ENCODE data around the gene MTCL1. TPM values are rescaled to one million over a fixed set of nuclear protein-coding genes. Genes with fewer than 3 reads are reported as not detected.
A peak's percentile ranks its signal among the peaks of the same experiment; 100 is the strongest.

The MTCL1 gene
- total RNA-seq, 3 donors from 2014 or later (not counting 1 experiment from before 2014, with no cell fraction given), result 0.38 to 1.5 (median 0.43) TPM

DNA sequence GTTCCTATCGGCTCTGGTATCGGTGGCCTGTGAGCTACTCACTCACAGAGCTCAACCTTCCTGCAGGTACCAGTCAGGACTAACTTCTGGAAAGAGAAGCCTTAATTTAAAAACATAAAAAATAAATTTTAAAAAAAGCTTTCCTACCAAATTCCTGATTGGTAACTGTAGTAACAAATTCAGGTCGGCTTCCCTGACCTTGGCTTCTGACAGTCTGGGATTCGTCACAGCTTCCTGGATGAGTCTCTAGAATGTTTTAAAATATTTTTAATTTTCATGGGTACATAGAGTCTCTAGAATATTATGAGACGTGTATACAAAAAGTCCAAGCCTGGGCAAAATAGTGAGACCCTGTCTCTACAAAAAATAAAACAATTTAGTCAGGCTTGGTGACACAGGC lies 45.0 kb upstream of the MTCL1 start:
- H3K4me1 Mint-ChIP-seq, result peaks cover 0 to 8% of the 10 kb centered on the region in 2 donors
- Histone ChIP-seq H3K9me3 (ENCODE audit: control insufficient read depth, insufficient read depth, low read length) (no peaks in the 10 kb centered on the region), H3K4me3 (ENCODE audit: low read length) (no peak overlapping the region), H3K27ac (ENCODE audit: low read length) (no peak overlapping the region), H3K4me1 (ENCODE audit: control insufficient read depth, insufficient read depth, low read length) (peaks cover 15% of the 10 kb centered on the region), H3K36me3 (ENCODE audit: control insufficient read depth, insufficient read depth, low read length) (no peaks in the 10 kb centered on the region), H3K27me3 (ENCODE audit: control insufficient read depth, insufficient read depth, low read length) (no peaks in the 10 kb centered on the region)
- no peak overlapping the region for H3K4me3 Mint-ChIP-seq
- ATAC-seq (no peak), DNase-seq (no peak)
- peaks cover 0 to 6% of the 10 kb centered on the region in 2 donors for H3K27me3 Mint-ChIP-seq (ENCODE audit: low read depth in 2 of 2)
- intact Hi-C loops (cut with micrococcal nuclease), result no loop called here
- no peaks in the 10 kb centered on the region for H3K36me3 Mint-ChIP-seq
- 93% methylated on average over 5 of the region's 5 CpGs for WGBS (ENCODE audit: insufficient coverage)
- no peaks in the 10 kb centered on the region for H3K9me3 Mint-ChIP-seq
- TF ChIP-seq, protein P1, sequence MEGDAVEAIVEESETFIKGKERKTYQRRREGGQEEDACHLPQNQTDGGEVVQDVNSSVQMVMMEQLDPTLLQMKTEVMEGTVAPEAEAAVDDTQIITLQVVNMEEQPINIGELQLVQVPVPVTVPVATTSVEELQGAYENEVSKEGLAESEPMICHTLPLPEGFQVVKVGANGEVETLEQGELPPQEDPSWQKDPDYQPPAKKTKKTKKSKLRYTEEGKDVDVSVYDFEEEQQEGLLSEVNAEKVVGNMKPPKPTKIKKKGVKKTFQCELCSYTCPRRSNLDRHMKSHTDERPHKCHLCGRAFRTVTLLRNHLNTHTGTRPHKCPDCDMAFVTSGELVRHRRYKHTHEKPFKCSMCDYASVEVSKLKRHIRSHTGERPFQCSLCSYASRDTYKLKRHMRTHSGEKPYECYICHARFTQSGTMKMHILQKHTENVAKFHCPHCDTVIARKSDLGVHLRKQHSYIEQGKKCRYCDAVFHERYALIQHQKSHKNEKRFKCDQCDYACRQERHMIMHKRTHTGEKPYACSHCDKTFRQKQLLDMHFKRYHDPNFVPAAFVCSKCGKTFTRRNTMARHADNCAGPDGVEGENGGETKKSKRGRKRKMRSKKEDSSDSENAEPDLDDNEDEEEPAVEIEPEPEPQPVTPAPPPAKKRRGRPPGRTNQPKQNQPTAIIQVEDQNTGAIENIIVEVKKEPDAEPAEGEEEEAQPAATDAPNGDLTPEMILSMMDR (IDR thresholded peaks at IDR 0.05), result no peak
- no peak overlapping the region for H3K27ac Mint-ChIP-seq

DNA sequence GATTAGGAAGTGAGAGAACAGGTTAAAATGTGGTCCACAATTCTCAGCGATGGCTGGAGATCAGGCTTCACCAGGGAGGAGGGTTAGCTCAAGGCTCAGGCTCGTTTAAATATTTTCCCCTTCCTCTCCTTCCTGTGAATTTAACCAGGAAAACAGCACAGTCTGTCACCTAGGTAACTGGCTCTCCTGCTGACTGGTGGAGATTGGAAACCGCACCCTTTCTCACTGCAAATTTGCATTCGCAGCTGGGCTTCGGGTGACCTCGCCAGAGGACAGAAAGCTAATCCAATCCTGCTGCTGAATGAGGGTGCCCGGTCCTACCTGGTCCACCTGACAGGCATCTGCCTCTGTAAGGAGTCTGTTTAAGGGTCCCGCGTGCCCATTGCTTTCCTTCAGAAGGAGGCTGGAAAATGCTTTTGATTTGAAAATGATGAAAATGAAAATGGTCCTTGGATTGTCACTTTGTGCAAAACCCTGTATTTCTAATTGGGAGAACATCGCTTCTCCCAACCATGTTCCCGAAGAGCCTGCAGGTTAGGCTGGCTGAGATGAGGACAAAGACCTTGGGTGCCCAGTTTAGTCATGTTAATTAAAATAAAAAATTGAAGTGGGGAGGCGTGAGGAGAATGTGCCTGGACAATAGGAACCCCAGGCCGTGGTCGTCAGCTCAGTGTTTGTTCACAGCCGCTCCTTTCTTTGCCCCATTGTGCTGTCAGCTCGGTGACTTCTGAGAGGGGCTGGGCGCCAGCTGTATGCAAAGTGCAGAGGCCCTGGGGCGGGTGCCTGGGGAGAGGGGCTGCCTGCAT lies 43.4 kb upstream of the MTCL1 start:
- H3K9me3 Mint-ChIP-seq, result no peaks in the 10 kb centered on the region
- Histone ChIP-seq H3K4me1 (ENCODE audit: control insufficient read depth, insufficient read depth, low read length) (peaks cover 15% of the 10 kb centered on the region), H3K4me3 (ENCODE audit: low read length) (no peak overlapping the region), H3K9me3 (ENCODE audit: control insufficient read depth, insufficient read depth, low read length) (no peaks in the 10 kb centered on the region), H3K36me3 (ENCODE audit: control insufficient read depth, insufficient read depth, low read length) (no peaks in the 10 kb centered on the region), H3K27ac (ENCODE audit: low read length) (no peak overlapping the region), H3K27me3 (ENCODE audit: control insufficient read depth, insufficient read depth, low read length) (no peaks in the 10 kb centered on the region)
- 52% methylated on average over 18 of the region's 18 CpGs for WGBS (ENCODE audit: insufficient coverage)
- no peak overlapping the region for H3K27ac Mint-ChIP-seq
- peaks cover 0 to 3% of the 10 kb centered on the region in 2 donors for H3K27me3 Mint-ChIP-seq (ENCODE audit: low read depth in 2 of 2)
- peak in 1 of 3 donors; percentile 22 for ATAC-seq
- no peaks in the 10 kb centered on the region for H3K36me3 Mint-ChIP-seq
- no peak for DNase-seq
- peaks cover 0 to 8% of the 10 kb centered on the region in 2 donors for H3K4me1 Mint-ChIP-seq
- TF ChIP-seq, protein P1 (IDR thresholded peaks at IDR 0.05), result no peak
- no peak overlapping the region for H3K4me3 Mint-ChIP-seq
- intact Hi-C loops (cut with micrococcal nuclease), result no loop called here

DNA sequence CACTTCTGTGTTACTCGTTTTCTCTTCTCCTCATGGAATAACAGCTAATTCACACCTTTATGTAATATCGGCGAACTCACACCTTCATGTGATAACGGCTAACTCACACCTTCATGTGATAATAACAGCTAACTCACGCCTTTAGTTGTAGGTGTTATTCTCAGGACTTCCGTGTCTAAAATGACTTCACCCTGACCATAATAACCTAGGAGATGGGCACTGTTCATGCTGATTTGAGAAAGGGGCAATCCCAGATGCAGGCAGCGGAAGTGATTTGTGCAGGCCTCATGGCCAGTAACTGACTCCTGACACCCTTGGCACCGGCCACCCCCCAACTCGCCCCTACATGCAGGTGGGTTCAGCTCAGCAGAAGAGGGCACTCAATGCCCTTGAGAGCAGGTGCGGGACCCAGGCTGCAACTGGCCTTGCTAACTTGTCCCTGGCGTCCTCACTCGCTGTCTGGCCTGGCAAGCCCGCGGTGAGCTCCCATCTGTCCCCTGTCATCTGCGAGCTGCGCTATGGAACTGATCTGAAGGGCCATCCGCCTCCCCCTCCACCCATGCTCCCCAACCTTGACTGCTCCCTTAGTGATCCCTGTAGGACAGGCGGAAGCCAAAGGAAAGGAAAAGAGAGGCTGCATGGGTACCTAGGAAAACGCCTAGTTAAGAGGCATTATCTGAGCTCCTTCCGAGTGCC lies 42.6 kb upstream of the MTCL1 start:
- DNase-seq (no peak), ATAC-seq (peak; percentile 42 to 86 (median 66))
- intact Hi-C loops (cut with micrococcal nuclease), result no loop called here
- no peaks in the 10 kb centered on the region for H3K36me3 Mint-ChIP-seq
- H3K27ac ChIP-seq (ENCODE audit: low read length), result no peak overlapping the region
- H3K9me3 ChIP-seq (ENCODE audit: control insufficient read depth, insufficient read depth, low read length), result no peaks in the 10 kb centered on the region
- no peak overlapping the region for H3K4me3 ChIP-seq (ENCODE audit: low read length)
- peaks cover 15% of the 10 kb centered on the region for H3K4me1 ChIP-seq (ENCODE audit: control insufficient read depth, insufficient read depth, low read length)
- H3K4me1 Mint-ChIP-seq, result peaks cover 0 to 8% of the 10 kb centered on the region in 2 donors
- whole genome bisulfite sequencing (ENCODE audit: insufficient coverage), result 75% methylated on average over 19 of the region's 20 CpGs
- H3K4me3 Mint-ChIP-seq, result no peak overlapping the region
- H3K9me3 Mint-ChIP-seq, result no peaks in the 10 kb centered on the region
- no peak overlapping the region for H3K27ac Mint-ChIP-seq
- no peaks in the 10 kb centered on the region for H3K27me3 ChIP-seq (ENCODE audit: control insufficient read depth, insufficient read depth, low read length)
- H3K27me3 Mint-ChIP-seq (ENCODE audit: low read depth in 2 of 2), result peaks cover 0 to 3% of the 10 kb centered on the region in 2 donors
- H3K36me3 ChIP-seq (ENCODE audit: control insufficient read depth, insufficient read depth, low read length), result no peaks in the 10 kb centered on the region
- TF ChIP-seq, protein P1 (IDR thresholded peaks at IDR 0.05), result no peak

Data from natural killer cell (primary cell).